HCT116 (cell line): ENCODE measurements around the gene EDDM13. TPM values are rescaled to one million over a fixed set of nuclear protein-coding genes. Genes with fewer than 3 reads are reported as not detected.

Experiments used
- ATAC-seq: fragments of 200-7000 bp; cut with Tn5 transposase; 2 replicates; pipeline ENCODE4 v1.9.1; 2020; ENCODE audit warnings: mild to moderate bottlenecking, moderate library complexity
- BruUV-seq: library from RNA; stranded (reverse); fragments of 400-500 nt; replicated peaks from 2 replicates; lab custom pipeline; 2021; lab: Mats Ljungman, UMichigan
- CTCF ChIA-PET: fragments of 300-600 bp; sonication (Branson Sonifier 250); formaldehyde crosslinking; loops from one replicate; lab custom pipeline; 2021; ENCODE audit warnings: antibody characterized with exemption; lab: Charles Lee
- POLR2A ChIA-PET: fragments of 300-600, 350-600 bp; sonication (Branson Sonifier 250); formaldehyde crosslinking; loops from one replicate; lab custom pipeline; 2021; ENCODE audit warnings: antibody characterized with exemption; lab: Charles Lee
- RAD21 ChIA-PET, 2 experiments: fragments of 300-600 bp; sonication (Branson Sonifier 250); formaldehyde crosslinking; loops; one replicate each; lab custom pipeline; 2023; ENCODE audit warnings: low total read pairs in 2 of 2; ENCODE audit not compliant: uncharacterized antibody in 2 of 2, unreplicated experiment in 2 of 2, low non-redundant PET in 1 of 2; lab: Charles Lee
- DNase-seq: peaks from one replicate; pipeline ENCODE4 v3.0.0-alpha.2; 2010; ENCODE audit warnings: low read depth, low spot score
- H2AFZ ChIP-seq: fragments of 200-600 bp; shearing (Covaris generic), sonication (generic); 2 replicates; pipeline ENCODE4 v1.6.1; 2017; ENCODE audit warnings: low read depth, mixed run types, mixed read lengths, antibody characterized with exemption, low read length; ENCODE audit not compliant: poor library complexity, severe bottlenecking
- H3K27ac ChIP-seq: 2 replicates; pipeline ENCODE4 v1.5.1; 2012; ENCODE audit warnings: low read depth, low read length
- H3K27me3 ChIP-seq: fragments of 200-600 bp; sonication (generic); 2 replicates; pipeline ENCODE4 v1.6.1; 2016; ENCODE audit warnings: mixed run types, low read length, mixed read lengths; ENCODE audit not compliant: insufficient read depth
- H3K36me3 ChIP-seq, 2 experiments: fragments of 200-500 bp in 1 of 2; fragments of 200-600 bp in 1 of 2; sonication (Bioruptor generic) in 1 of 2; sonication (generic) in 1 of 2; 2 replicates each; pipeline versions ENCODE4 v1.5.1 to v1.6.1; 2014 to 2016; ENCODE audit warnings: low read length in 2 of 2, inconsistent platforms in 1 of 2, mixed read lengths in 1 of 2, mixed run types in 1 of 2; ENCODE audit not compliant: insufficient read depth in 2 of 2, control insufficient read depth in 1 of 2
- H3K4me1 ChIP-seq, 2 experiments: fragments of 200-600 bp in 1 of 2; sonication (generic) in 1 of 2; 2 replicates each; pipeline versions ENCODE4 v1.5.1 to v1.6.1; 2012 to 2017; ENCODE audit warnings: low read length in 2 of 2, inconsistent platforms in 1 of 2, mild to moderate bottlenecking in 1 of 2, mixed read lengths in 1 of 2, mixed run types in 1 of 2, moderate library complexity in 1 of 2; ENCODE audit not compliant: insufficient read depth in 2 of 2, control insufficient read depth in 1 of 2
- H3K4me2 ChIP-seq: fragments of 200-600 bp; sonication (generic); 2 replicates; pipeline ENCODE4 v1.6.1; 2017; ENCODE audit warnings: mixed run types, low read length, mixed read lengths
- H3K4me3 ChIP-seq, 2 experiments: fragments of 200-600 bp in 1 of 2; sonication (generic) in 1 of 2; replicated peaks in 1 of 2; 2 replicates each; pipeline ENCODE4 v1.5.1; 2011 to 2016; ENCODE audit warnings: low read length in 2 of 2, control low read depth in 1 of 2, low read depth in 1 of 2, mild to moderate bottlenecking in 1 of 2, mixed read lengths in 1 of 2, mixed run types in 1 of 2
- H3K79me2 ChIP-seq: fragments of 200-600 bp; sonication (generic); 2 replicates; pipeline ENCODE4 v1.6.1; 2017; ENCODE audit warnings: mild to moderate bottlenecking, mixed run types, low read length, moderate library complexity, mixed read lengths; ENCODE audit not compliant: insufficient read depth
- H3K9ac ChIP-seq: fragments of 200-600 bp; sonication (generic); 2 replicates; pipeline ENCODE4 v1.6.1; 2016; ENCODE audit warnings: low read length, mixed read lengths
- H3K9me2 ChIP-seq: fragments of 200-600 bp; sonication (generic), shearing (Covaris generic); 2 replicates; pipeline ENCODE4 v1.6.1; 2017; ENCODE audit warnings: mixed run types, mild to moderate bottlenecking, moderate library complexity; ENCODE audit not compliant: insufficient read depth
- H3K9me3 ChIP-seq, 2 experiments: fragments of 200-500 bp in 1 of 2; fragments of 200-600 bp in 1 of 2; sonication (Bioruptor generic) in 1 of 2; sonication (generic) in 1 of 2; 2 replicates each; pipeline ENCODE4 v1.6.1; 2014 to 2017; ENCODE audit warnings: low read length in 2 of 2, mixed read lengths in 2 of 2, inconsistent platforms in 1 of 2, low read depth in 1 of 2, mild to moderate bottlenecking in 1 of 2, mixed run types in 1 of 2, moderate library complexity in 1 of 2; ENCODE audit not compliant: control insufficient read depth in 1 of 2, insufficient read depth in 1 of 2
- H4K20me1 ChIP-seq: fragments of 200-600 bp; sonication (generic), shearing (Covaris generic); 2 replicates; pipeline ENCODE4 v1.6.1; 2017; ENCODE audit warnings: mixed run types, mild to moderate bottlenecking, moderate library complexity; ENCODE audit not compliant: insufficient read depth
- CEBPB ChIP-seq: IDR thresholded peaks from 2 replicates; pipeline ENCODE4 v1.6.1; 2012; ENCODE audit warnings: low read depth
- EGR1 ChIP-seq: IDR thresholded peaks from 2 replicates; pipeline ENCODE4 v1.6.1; 2012; ENCODE audit warnings: low read depth
- ELF1 ChIP-seq: IDR thresholded peaks from 2 replicates; pipeline ENCODE4 v1.6.1; 2012; ENCODE audit warnings: low read depth, borderline replicate concordance
- EZH2 ChIP-seq: fragments of 200-600 bp; sonication (generic); IDR thresholded peaks from 2 replicates; pipeline ENCODE4 v1.6.1; 2017; ENCODE audit warnings: antibody characterized with exemption, mixed run types
- EZH2phosphoT487 ChIP-seq: fragments of 200-600 bp; IDR thresholded peaks from 2 replicates; pipeline ENCODE4 v1.6.1; 2018; ENCODE audit warnings: antibody characterized with exemption, borderline replicate concordance
- FOSL1 ChIP-seq: IDR thresholded peaks from 2 replicates; pipeline ENCODE4 v1.6.1; 2012; ENCODE audit warnings: low read depth
- JUND ChIP-seq: IDR thresholded peaks from 2 replicates; pipeline ENCODE4 v1.6.1; 2012
- POLR2A ChIP-seq: IDR thresholded peaks from 2 replicates; pipeline ENCODE4 v1.7.0; 2011; ENCODE audit warnings: borderline replicate concordance; ENCODE audit not compliant: insufficient read depth, insufficient read length; ENCODE audit errors: extremely low read depth
- POLR2AphosphoS5 ChIP-seq: IDR thresholded peaks from 2 replicates; pipeline ENCODE4 v1.6.1; 2011; ENCODE audit warnings: mild to moderate bottlenecking, low read depth, low read length, moderate library complexity
- RAD21 ChIP-seq: IDR thresholded peaks from 2 replicates; pipeline ENCODE4 v1.6.1; 2012; ENCODE audit warnings: low read depth, mild to moderate bottlenecking
- SIN3A ChIP-seq: IDR thresholded peaks from 2 replicates; pipeline ENCODE4 v1.6.1; 2012; ENCODE audit warnings: low read depth
- SP1 ChIP-seq: IDR thresholded peaks from 2 replicates; pipeline ENCODE4 v1.6.1; 2012; ENCODE audit warnings: low read depth
- TCF7L2 ChIP-seq: IDR thresholded peaks from 2 replicates; pipeline ENCODE4 v1.7.0; 2011; ENCODE audit warnings: borderline replicate concordance, inconsistent platforms; ENCODE audit not compliant: insufficient read depth, insufficient read length; ENCODE audit errors: extremely low read depth
- ZFX ChIP-seq: fragments of 450-650 bp; IDR thresholded peaks from 2 replicates; pipeline ENCODE4 v1.6.1; 2017
- ZNF274 ChIP-seq: fragments of 200-500 bp; sonication (Bioruptor generic); IDR thresholded peaks from 2 replicates; pipeline ENCODE4 v1.6.1; 2014; ENCODE audit warnings: mild to moderate bottlenecking, low read depth, low read length, inconsistent platforms
- intact Hi-C: fragments of 100-400 bp; cut with micrococcal nuclease; formaldehyde crosslinking; loops from 2 replicates; pipeline ENCODE4 v1.10.0; 2022
- total RNA-seq: library from RNA; stranded (reverse); gene quantifications from one replicate; pipeline ENCODE4 v1.2.1, GENCODE V29; 2021; ENCODE audit not compliant: unreplicated experiment
- TF ChIP-seq, protein P1 (sequence below), 3 experiments: fragments of 200-600 bp in 1 of 3; sonication (generic) in 1 of 3; IDR thresholded peaks in 2 of 3; conservative IDR thresholded peaks in 1 of 3; 2 replicates each; pipeline ENCODE4 v1.5.1; 2012 to 2017; ENCODE audit warnings: low read depth in 2 of 3, low read length in 2 of 3, antibody characterized with exemption in 1 of 3, borderline replicate concordance in 1 of 3, control low read depth in 1 of 3, mild to moderate bottlenecking in 1 of 3, mixed read lengths in 1 of 3, mixed run types in 1 of 3, moderate library complexity in 1 of 3; ENCODE audit not compliant: insufficient read depth in 1 of 3
- TF ChIP-seq, protein P2 (sequence below): IDR thresholded peaks from 2 replicates; pipeline ENCODE4 v1.6.1; 2012; ENCODE audit warnings: low read depth
- TF ChIP-seq, protein P3 (sequence below): IDR thresholded peaks from 2 replicates; pipeline ENCODE4 v1.6.1; 2012
- TF ChIP-seq, protein P4 (sequence below): IDR thresholded peaks from 2 replicates; pipeline ENCODE4 v1.6.1; 2011; ENCODE audit warnings: mild to moderate bottlenecking, low read length, moderate library complexity; ENCODE audit not compliant: insufficient replicate concordance; ENCODE audit errors: extremely low read depth
- TF ChIP-seq, protein P5 (sequence below): IDR thresholded peaks from 2 replicates; pipeline ENCODE4 v1.6.1; 2012

The EDDM13 gene
- total RNA-seq, 1 experiment from 2014 or later = not detected

DNA sequence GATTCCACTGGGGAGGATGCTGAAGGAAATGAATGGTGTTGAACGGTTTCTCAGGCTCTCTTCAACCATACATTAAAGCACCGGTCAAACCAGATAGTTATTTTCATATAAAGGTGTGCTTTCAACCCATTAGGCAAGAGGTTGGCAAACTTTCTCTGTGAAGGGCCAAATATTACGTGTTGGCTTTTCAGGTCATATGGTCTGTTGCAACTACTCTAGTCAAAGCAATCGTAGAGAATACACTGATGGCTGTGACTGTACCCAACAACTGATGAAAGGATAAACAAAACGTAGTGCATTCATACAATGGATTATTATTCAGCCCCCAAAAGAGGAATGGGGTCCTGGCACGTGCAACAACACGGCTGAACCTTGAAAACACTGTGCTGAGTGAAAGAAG lies 36.2 kb downstream of the EDDM13 start:
- H3K4me3 ChIP-seq = no peak overlapping the region
- BruUV-seq = no TSS peak
- ATAC-seq = no peak
- H3K27me3 ChIP-seq = no peaks in the 10 kb centered on the region
- no peaks in the 10 kb centered on the region for H4K20me1 ChIP-seq
- TF ChIP-seq ELF1 (no peak), CEBPB (no peak), ZFX (no peak), SP1 (no peak), ZNF274 (no peak), FOSL1 (no peak), EZH2 (no peak), POLR2A (no peak), POLR2AphosphoS5 (no peak), JUND (no peak), TCF7L2 (no peak), EGR1 (no peak), EZH2phosphoT487 (no peak), SIN3A (no peak), RAD21 (no peak)
- TF ChIP-seq, protein P1, sequence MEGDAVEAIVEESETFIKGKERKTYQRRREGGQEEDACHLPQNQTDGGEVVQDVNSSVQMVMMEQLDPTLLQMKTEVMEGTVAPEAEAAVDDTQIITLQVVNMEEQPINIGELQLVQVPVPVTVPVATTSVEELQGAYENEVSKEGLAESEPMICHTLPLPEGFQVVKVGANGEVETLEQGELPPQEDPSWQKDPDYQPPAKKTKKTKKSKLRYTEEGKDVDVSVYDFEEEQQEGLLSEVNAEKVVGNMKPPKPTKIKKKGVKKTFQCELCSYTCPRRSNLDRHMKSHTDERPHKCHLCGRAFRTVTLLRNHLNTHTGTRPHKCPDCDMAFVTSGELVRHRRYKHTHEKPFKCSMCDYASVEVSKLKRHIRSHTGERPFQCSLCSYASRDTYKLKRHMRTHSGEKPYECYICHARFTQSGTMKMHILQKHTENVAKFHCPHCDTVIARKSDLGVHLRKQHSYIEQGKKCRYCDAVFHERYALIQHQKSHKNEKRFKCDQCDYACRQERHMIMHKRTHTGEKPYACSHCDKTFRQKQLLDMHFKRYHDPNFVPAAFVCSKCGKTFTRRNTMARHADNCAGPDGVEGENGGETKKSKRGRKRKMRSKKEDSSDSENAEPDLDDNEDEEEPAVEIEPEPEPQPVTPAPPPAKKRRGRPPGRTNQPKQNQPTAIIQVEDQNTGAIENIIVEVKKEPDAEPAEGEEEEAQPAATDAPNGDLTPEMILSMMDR (IDR thresholded peaks at IDR 0.05 in 2 of 3, conservative IDR thresholded peaks at IDR 0.05 in 1 of 3; ENCODE audit: borderline replicate concordance in 1 of 3, insufficient read depth in 1 of 3, low read depth in 2 of 3, low read length in 2 of 3) = no peak
- TF ChIP-seq, protein P2, sequence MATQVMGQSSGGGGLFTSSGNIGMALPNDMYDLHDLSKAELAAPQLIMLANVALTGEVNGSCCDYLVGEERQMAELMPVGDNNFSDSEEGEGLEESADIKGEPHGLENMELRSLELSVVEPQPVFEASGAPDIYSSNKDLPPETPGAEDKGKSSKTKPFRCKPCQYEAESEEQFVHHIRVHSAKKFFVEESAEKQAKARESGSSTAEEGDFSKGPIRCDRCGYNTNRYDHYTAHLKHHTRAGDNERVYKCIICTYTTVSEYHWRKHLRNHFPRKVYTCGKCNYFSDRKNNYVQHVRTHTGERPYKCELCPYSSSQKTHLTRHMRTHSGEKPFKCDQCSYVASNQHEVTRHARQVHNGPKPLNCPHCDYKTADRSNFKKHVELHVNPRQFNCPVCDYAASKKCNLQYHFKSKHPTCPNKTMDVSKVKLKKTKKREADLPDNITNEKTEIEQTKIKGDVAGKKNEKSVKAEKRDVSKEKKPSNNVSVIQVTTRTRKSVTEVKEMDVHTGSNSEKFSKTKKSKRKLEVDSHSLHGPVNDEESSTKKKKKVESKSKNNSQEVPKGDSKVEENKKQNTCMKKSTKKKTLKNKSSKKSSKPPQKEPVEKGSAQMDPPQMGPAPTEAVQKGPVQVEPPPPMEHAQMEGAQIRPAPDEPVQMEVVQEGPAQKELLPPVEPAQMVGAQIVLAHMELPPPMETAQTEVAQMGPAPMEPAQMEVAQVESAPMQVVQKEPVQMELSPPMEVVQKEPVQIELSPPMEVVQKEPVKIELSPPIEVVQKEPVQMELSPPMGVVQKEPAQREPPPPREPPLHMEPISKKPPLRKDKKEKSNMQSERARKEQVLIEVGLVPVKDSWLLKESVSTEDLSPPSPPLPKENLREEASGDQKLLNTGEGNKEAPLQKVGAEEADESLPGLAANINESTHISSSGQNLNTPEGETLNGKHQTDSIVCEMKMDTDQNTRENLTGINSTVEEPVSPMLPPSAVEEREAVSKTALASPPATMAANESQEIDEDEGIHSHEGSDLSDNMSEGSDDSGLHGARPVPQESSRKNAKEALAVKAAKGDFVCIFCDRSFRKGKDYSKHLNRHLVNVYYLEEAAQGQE = no peak
- TF ChIP-seq, protein P3, sequence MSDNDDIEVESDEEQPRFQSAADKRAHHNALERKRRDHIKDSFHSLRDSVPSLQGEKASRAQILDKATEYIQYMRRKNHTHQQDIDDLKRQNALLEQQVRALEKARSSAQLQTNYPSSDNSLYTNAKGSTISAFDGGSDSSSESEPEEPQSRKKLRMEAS = no peak
- TF ChIP-seq, protein P4, sequence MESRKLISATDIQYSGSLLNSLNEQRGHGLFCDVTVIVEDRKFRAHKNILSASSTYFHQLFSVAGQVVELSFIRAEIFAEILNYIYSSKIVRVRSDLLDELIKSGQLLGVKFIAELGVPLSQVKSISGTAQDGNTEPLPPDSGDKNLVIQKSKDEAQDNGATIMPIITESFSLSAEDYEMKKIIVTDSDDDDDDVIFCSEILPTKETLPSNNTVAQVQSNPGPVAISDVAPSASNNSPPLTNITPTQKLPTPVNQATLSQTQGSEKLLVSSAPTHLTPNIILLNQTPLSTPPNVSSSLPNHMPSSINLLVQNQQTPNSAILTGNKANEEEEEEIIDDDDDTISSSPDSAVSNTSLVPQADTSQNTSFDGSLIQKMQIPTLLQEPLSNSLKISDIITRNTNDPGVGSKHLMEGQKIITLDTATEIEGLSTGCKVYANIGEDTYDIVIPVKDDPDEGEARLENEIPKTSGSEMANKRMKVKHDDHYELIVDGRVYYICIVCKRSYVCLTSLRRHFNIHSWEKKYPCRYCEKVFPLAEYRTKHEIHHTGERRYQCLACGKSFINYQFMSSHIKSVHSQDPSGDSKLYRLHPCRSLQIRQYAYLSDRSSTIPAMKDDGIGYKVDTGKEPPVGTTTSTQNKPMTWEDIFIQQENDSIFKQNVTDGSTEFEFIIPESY = no peak
- TF ChIP-seq, protein P5, sequence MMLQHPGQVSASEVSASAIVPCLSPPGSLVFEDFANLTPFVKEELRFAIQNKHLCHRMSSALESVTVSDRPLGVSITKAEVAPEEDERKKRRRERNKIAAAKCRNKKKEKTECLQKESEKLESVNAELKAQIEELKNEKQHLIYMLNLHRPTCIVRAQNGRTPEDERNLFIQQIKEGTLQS = no peak
- TF ChIP-seq, all 23 proteins: peak for 0
- H3K9me3 ChIP-seq = no peaks in the 10 kb centered on the region
- peaks cover 0 to 5% of the 10 kb centered on the region in 2 experiments; a peak in 2 of 4 replicates for H3K4me1 ChIP-seq
- CTCF ChIA-PET = no interaction called here
- no peak overlapping the region for H3K4me2 ChIP-seq
- POLR2A ChIA-PET = no interaction called here
- no peak for DNase-seq
- intact Hi-C loops = no loop called here
- H3K27ac ChIP-seq = no peak overlapping the region
- peaks cover 0 to 3% of the 10 kb centered on the region in 2 experiments; a peak in 3 of 4 replicates for H3K36me3 ChIP-seq
- no peaks in the 10 kb centered on the region; the same call in 1 of the 2 replicates for H3K79me2 ChIP-seq
- H3K9me2 ChIP-seq = no peaks in the 10 kb centered on the region
- no peak overlapping the region for H3K9ac ChIP-seq
- H2AFZ ChIP-seq = no peak overlapping the region
- RAD21 ChIA-PET = interaction anchor here in 1 of 2 experiments (0.6 kb wide), 1 partner anchor 22 kb away, joined by 3 read pairs; no protein-coding TSS in a partner anchor
